Mesothelial cell of epicardium (in vitro differentiated cells): ENCODE data around the gene CFAP91. TPM values are rescaled to one million over a fixed set of nuclear protein-coding genes. Genes with fewer than 3 reads are reported as not detected.

Source experiments
- DNase-seq, 2 experiments: peaks; one replicate each; pipeline ENCODE4 v3.0.0; 2021; ENCODE audit warnings: low spot score in 2 of 2; ENCODE audit not compliant: unreplicated experiment in 2 of 2
- H3K27ac Mint-ChIP-seq: 2 replicates; pipeline ENCODE4 v1.8.0; 2021; ENCODE audit warnings: mixed read lengths
- H3K27me3 Mint-ChIP-seq: 2 replicates; pipeline ENCODE4 v1.8.0; 2021; ENCODE audit warnings: low read depth, mixed read lengths
- H3K36me3 Mint-ChIP-seq: 2 replicates; pipeline ENCODE4 v1.8.0; 2021; ENCODE audit warnings: mixed read lengths
- H3K4me1 Mint-ChIP-seq: 2 replicates; pipeline ENCODE4 v1.8.0; 2021; ENCODE audit warnings: mixed read lengths
- H3K4me3 Mint-ChIP-seq: 2 replicates; pipeline ENCODE4 v1.8.0; 2021; ENCODE audit warnings: mild to moderate bottlenecking, moderate library complexity, mixed read lengths
- H3K9me3 Mint-ChIP-seq: 2 replicates; pipeline ENCODE4 v1.8.0; 2021; ENCODE audit warnings: mixed read lengths
- total RNA-seq: library from RNA; stranded (reverse); gene quantifications from 3 replicates; pipeline ENCODE4 v1.2.1, GENCODE V29; 2021
- TF ChIP-seq, protein P1 (sequence below): fragments of 200-600 bp; sonication (generic); IDR thresholded peaks from one replicate; pipeline ENCODE4 v1.5.0; 2021; ENCODE audit warnings: antibody characterized with exemption; ENCODE audit not compliant: unreplicated experiment

The CFAP91 gene
- total RNA-seq, 1 donor from 2014 or later: 10.9 TPM

DNA sequence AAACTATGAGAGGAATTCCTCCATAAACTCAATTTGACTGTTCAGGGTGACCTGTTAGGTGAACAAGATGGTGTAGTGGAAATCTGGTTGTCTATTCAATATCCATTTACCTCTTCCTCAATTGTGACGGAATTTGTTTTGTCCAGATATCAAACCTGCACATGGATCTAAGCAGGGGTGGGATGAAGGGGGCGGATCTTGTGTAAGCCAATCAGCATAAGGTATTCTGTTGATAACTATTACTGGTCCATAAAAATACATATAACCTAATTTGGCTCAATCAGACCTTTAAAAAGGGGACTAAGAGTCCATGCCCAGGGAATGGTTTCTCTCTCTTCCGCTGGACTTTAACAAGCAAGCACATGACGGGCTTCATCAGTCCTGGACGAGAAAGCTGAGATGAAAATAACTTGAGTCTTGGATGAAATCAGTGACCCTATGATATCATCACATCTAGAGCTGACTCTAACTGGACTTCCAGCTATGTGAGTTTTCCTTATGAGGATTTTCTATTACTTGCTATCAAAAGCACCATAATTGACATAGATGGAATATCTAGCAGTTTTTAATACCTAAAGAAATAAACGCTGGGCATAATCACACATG is 36.8 kb upstream of the CFAP91 start:
- Mint-ChIP-seq H3K27ac (no peak overlapping the region), H3K4me3 (no peak overlapping the region), H3K9me3 (no peaks in the 10 kb centered on the region), H3K4me1 (peaks cover 26% of the 10 kb centered on the region), H3K27me3 (no peaks in the 10 kb centered on the region), H3K36me3 (peaks cover 3% of the 10 kb centered on the region)
- no peak for DNase-seq
- TF ChIP-seq, protein P1, sequence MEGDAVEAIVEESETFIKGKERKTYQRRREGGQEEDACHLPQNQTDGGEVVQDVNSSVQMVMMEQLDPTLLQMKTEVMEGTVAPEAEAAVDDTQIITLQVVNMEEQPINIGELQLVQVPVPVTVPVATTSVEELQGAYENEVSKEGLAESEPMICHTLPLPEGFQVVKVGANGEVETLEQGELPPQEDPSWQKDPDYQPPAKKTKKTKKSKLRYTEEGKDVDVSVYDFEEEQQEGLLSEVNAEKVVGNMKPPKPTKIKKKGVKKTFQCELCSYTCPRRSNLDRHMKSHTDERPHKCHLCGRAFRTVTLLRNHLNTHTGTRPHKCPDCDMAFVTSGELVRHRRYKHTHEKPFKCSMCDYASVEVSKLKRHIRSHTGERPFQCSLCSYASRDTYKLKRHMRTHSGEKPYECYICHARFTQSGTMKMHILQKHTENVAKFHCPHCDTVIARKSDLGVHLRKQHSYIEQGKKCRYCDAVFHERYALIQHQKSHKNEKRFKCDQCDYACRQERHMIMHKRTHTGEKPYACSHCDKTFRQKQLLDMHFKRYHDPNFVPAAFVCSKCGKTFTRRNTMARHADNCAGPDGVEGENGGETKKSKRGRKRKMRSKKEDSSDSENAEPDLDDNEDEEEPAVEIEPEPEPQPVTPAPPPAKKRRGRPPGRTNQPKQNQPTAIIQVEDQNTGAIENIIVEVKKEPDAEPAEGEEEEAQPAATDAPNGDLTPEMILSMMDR: no peak

DNA sequence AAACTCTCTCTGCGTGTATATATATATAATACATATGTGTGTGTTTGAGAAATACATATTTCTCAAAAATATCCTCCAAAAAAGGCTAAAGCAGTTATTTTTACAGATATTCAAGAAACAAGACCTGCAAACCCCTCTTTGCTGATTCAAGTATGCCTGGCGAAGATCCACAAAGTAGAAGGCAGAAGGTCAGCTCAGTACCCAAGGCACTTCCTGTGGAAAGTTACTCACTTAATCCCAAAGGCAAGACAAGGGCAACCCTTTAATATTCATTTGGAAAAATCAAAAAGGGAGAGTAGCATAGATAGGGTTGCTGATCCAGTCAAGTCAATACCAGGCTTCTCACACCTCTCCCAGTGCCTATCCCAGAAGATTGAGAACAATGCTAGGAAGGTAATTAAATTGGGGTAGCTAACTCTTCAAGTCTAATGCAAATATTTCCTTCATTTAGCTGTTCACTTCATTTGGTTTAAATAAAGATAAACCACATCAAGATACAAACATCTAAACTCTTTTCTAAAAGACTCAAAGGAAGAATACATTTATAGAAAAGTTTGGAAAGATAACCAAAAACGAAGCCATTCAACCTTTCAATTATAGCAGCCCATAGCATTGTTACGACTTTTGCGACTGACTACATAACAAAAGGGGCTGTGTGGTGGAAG is 32.8 kb upstream of the CFAP91 start:
- DNase-seq: no peak
- H3K27me3 Mint-ChIP-seq: no peaks in the 10 kb centered on the region
- peaks cover 17% of the 10 kb centered on the region for H3K36me3 Mint-ChIP-seq
- peaks cover 6% of the 10 kb centered on the region for H3K4me1 Mint-ChIP-seq
- H3K27ac Mint-ChIP-seq: no peak overlapping the region
- TF ChIP-seq, protein P1: no peak
- no peaks in the 10 kb centered on the region for H3K9me3 Mint-ChIP-seq
- H3K4me3 Mint-ChIP-seq: no peak overlapping the region

DNA sequence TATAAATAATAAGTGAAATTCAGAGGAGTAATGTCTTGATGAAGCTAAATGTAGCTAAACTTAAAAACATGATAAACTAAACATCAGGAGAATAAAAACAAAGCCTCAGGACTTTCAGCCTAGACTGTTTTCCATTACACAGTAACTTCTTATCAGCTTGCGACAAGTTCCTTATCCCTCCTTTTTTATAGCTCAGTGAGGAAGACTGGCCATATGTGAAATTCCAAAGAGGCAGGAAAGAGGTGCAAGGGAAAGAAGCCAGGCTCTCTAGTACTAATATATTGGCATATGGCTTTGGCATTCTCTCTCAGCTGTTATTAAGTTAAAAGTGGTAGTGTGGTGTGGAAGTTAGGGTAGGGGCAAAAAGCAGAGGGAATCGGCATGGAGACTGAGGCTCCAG is 30.0 kb upstream of the CFAP91 start:
- Mint-ChIP-seq H3K27ac (peak overlapping the region; percentile 61), H3K9me3 (no peaks in the 10 kb centered on the region), H3K36me3 (peaks cover 17% of the 10 kb centered on the region), H3K4me3 (no peak overlapping the region), H3K27me3 (no peaks in the 10 kb centered on the region), H3K4me1 (peaks cover 28% of the 10 kb centered on the region)
- no peak for DNase-seq
- TF ChIP-seq, protein P1: no peak

DNA sequence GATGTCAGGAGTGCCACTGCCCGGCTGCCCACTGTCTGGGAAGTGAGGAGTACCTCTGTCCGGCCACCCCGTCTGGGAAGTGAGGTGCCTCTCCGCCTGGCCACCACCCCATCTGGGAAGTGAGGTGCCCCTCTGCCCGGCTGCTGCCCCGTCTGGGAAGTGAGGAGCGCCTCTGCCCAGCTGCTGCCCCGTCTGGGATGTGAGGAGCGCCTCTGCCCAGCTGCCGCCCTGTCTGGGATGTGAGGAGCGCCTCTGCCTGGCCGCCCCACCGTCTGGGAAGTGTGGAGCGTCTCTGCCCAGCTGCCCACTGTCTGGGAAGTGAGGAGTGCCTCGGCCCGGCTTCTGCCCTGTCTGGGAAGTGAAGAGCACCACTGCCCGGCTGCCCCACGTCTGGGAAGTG is 28.9 kb upstream of the CFAP91 start:
- Mint-ChIP-seq H3K27ac (no peak overlapping the region), H3K36me3 (peaks cover 17% of the 10 kb centered on the region), H3K4me3 (no peak overlapping the region), H3K9me3 (no peaks in the 10 kb centered on the region), H3K4me1 (peaks cover 28% of the 10 kb centered on the region), H3K27me3 (no peaks in the 10 kb centered on the region)
- TF ChIP-seq, protein P1: no peak
- DNase-seq: no peak

DNA sequence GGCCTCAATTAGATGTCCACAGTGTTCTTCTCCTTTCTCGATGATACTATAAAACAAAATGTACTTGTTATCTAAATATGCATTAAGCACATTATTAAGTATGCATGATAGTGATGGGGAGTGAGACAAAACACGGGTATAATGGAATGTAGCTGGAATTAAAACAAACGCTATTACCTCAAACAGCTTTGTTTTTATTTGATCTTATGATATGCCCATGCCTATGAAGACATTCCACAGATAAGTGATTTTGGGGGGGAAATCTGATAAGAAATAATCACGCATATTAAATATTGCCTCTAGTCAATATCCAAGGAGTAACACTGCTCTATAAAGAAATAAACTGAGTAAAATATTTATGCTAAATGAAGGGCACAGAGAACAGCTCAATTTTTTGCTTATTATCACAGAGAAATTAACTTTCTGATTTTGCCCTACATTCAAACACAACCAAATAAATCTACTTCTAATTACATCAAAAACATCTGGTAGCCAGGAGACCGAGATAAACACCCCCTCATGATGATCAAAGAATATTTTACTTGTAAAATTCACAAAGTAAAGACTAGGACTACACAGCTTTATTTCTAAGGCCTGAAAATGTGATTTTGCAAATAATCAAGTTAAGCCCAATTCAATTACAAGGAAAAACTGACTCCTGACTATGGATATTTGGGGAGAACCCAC is 27.5 kb upstream of the CFAP91 start:
- DNase-seq: no peak
- peak overlapping the region; percentile 23 for H3K27ac Mint-ChIP-seq
- no peaks in the 10 kb centered on the region for H3K27me3 Mint-ChIP-seq
- peaks cover 28% of the 10 kb centered on the region for H3K4me1 Mint-ChIP-seq
- TF ChIP-seq, protein P1: no peak
- peak overlapping the region; percentile 79 for H3K4me3 Mint-ChIP-seq
- no peaks in the 10 kb centered on the region for H3K9me3 Mint-ChIP-seq
- peaks cover 17% of the 10 kb centered on the region for H3K36me3 Mint-ChIP-seq
